HK-2 (cell line): ENCODE data around the gene HSPB1.
"Not testable (repeated sequence)": the region's sequence is repeated elsewhere in the genome, so short reads cannot be mapped to it uniquely, and the experiment has no call there.

Experiments
- DNase-seq: peaks from one replicate; pipeline ENCODE4 v3.0.0-alpha.2; 2018; ENCODE audit not compliant: unreplicated experiment

The HSPB1 gene

DNA sequence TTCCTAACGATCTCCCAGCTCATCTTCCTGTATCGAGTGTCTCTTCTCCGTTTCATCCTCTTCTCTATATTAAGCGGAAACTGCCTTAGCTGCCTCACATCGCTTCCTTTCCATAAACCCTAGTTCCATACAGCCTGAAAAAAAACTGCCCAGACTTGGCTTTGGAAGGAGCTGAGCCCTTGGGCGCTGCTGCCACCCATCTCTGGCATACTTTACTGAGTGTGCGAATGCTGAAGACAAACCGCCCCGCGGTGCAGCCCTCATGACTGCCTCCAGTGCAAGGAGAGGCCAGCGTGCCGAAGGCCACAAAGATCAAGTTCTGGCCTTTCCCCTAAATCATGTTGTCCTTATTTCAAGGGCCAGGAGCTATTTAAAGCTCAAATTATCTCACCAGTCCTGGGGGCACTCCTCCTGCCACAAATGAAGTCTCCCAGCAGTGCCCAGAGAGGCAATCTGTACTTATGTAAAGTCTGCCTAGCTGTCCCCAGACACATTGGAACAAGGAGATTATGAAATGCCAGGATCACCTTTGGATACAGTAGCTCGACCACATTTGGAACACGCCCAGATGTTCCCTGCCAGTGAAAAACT, 31.1 kb downstream of the HSPB1 start:
- no peak for DNase-seq

DNA sequence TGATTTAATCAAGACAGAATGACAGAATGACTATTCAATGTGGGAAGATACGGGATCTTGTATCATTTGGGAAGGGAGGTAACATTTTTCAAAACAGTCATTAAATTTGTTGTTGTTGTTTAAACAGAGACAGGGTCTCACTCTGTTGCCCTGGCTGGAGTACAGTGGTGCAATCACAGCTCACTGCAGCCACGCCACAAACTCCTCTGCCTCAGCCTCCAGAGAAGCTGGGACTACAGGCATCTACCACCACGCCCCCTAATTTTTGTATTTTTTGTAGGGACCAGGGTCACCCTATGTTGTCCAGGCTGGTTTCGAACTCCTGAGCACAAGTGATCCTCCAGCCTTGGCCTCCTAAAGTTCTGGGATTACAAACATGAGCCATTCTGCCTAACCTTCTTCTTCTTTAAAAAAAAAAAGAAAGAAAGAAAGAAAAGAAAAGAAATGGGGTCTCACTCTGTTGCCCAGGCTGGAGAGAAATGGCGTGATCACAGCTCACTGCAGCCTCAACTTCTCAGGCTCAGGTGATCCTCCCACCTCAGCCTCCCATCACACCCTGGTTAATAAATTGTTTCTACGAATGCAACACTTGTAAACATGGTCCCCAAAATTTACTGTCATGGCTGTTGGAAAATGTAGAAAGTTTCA, 32.0 kb downstream of the HSPB1 start:
- DNase-seq, result no peak

DNA sequence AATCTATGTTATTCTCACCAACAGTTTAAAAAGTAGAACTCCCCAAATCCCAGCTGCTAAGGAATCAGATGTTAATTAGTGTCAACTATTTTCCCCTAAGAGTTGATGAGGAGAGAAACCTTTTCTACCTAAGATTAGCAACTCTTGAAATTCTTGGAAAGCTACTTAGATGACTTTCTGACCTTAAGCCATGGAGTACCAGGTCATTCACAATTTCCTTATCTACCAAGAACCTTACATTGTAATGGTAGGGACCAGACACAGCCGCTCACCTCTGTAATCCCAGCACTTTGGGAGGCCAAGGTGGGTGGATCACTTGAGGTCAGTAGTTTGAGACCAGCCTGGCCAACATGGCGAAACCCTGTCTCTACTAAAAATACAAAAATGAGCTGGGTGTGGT, 32.9 kb downstream of the HSPB1 start:
- not testable (repeated sequence) for DNase-seq

DNA sequence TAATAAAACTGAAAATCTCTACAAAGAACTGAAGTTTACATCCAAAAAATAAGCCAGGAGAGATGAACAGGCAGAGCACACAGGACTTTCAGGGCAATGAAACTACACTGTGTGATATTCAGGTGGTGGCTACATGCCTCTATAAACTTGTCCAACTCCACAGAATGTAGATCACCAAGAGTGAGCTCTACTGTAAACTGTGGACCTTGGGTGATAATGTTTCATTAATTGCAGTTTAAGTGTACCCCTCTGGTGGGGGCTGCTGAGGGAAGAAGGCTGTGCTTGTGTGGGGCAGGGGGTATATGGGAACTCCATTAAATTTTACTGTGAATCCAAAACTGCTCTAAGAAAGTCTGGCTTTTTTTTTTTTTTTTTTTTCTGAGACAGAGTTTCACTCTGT, 33.6 kb downstream of the HSPB1 start:
- no peak for DNase-seq

DNA sequence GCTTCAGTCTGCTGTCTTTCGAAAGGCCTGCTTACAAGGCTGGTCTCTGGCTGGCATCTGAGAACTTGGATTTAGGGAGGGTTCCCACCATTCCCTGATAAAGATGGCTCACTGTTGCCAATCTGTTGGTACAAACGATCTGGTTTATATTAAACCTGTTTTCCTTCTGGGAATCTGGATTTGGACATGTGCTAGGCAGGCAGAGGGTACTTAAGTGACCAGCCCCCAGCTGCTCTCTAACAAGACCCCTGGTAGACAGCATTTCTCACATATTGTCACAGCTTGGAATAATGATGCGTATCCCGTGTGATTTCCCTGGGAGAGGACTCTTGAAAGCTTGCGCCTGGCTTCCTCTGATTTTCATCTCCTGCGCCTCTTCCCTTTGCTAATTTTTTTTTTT, 34.7 kb downstream of the HSPB1 start:
- no peak for DNase-seq

DNA sequence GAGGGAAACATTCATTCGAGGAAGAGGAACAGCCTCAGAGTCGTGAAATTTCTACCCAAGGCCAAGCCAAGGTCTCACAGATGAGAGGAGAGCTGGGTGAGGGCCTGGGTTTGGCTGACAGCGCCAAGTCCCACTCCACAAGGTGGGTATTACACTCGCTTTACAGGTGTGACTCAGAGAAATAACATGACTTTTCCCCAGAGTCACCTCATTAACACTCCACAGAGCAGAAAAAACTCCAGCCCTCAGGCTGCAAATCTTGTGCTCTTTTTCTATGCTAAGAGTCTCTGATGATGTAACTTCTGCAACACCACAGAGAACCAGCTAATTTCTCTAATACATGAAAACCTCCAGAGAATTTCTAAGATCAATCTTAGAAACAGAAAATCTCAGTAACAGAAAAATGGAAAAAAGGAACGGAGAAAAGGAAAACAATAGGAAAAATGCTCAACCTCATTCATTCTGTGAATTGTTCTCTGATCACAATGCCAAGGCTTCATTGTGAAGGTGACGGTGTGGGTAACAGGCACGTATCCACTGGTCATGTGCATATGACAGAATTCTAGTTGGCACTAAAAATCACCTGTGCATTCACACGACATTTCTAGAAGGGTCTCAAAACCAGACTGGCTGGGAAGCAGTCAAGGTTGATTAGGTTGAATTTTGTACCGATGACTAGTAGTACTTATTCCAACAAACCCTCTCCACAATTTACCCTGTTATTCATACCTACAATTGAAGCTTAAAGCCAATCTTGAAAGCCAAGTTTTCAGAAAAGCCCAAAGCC, 36.0 kb downstream of the HSPB1 start:
- no peak for DNase-seq

DNA sequence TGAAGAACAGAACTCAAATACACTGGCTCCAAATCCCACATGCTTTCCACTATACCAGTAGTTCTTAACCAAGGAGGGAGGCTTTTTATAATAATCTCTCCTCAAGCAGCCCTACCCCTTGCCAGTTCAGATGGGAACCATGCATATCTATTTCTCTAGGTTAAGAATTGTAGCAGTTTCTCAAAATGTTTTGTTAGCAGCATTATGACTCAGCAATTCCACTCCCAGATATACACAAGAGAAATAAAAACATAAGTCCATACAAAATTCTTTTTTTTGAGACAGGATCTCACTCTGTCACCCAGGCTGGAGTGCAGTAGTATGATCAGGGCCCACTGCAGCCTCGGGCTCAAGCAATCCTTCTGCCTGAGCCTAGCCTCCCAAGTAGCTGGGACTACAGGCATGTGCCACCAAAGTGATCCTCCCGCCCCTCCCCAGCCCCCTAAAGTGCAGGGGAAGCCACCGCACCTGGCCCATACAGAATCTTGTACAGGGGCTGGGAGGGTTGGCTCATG, 38.2 kb downstream of the HSPB1 start:
- DNase-seq, result no peak

DNA sequence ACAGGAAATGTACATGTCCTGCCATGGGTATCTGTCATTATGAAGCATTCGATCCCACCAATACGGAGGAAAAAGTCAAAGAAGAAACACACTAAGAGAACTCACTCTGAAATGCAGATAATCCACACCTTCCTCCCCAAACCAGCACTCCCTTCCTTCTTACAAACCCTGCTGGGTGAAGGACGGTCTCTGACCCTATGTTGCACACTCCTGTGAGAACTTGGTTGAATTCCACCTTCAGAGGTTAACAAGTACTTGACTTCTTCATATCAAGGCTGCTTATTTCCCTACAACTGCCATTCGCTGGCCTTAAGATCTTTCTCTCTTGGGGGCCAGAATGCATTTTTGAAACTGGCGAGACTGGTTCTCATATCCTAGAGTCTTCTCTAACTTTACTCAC, 39.7 kb downstream of the HSPB1 start:
- DNase-seq, result no peak

DNA sequence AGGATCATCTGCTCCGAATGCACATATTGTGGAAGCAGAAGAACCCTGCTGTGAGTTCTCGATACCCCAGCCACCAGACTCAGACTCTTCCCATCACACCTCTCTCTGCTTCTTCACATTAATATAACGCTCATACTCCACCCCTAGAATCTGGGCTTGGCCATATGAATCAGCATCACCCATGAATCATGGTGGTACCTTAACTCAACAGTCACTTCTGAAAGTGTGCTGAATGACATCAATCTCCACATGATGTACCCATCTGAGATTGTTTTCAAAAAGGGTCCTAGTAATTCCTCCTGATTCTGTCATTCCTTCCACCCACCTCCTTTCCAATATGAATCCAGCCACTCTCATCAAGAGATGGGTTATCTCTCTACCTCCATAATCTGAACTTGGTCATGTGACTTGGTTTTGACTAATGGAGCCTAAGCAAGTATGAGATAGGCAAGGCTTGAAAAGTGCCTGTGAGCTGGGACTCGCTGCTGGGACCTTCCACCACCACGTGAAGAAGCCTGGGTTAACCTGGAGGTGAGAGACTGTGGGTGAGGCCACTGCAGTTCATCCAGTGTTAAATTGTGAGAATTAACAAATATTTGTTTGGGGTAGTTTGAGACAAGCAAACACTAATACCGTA, 40.9 kb downstream of the HSPB1 start:
- DNase-seq, result no peak

DNA sequence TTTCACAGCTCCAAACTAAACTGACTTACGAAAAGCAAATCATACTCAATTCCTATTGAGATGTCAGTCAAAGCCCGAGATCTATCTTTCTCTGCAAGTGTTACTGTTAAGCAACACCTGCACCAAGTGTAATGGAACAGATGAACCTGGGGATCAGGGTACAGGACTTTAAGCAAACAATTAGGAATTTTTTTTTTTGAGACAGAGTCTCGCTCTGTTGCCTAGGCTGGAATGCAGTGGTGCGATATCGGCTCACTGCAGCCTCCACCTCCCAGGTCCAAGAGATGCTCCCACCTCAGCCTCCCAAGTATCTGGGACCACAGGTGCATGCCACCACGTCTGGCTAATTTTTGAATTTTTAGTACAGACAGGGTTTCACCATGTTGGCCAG, 41.5 kb downstream of the HSPB1 start:
- no peak for DNase-seq

DNA sequence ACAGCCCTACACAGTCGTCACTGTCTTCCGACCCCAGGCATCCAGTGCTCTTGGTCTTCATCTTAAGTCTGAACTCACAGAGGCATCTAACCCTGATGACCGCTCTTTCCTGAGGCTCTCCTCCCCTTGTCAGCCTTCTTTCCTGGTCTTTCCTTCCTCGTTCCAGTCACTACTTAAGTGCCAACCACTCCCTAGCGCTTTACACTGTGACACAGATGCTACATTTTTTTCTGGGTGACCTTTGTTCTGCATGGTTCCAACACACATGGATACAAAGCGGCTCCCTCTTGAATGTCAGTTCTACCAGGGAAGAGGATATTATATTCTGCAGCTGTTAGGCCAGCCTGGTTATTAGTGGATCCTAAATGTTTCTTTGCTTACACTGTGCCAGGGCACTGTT, 43.6 kb downstream of the HSPB1 start:
- DNase-seq, result no peak

DNA sequence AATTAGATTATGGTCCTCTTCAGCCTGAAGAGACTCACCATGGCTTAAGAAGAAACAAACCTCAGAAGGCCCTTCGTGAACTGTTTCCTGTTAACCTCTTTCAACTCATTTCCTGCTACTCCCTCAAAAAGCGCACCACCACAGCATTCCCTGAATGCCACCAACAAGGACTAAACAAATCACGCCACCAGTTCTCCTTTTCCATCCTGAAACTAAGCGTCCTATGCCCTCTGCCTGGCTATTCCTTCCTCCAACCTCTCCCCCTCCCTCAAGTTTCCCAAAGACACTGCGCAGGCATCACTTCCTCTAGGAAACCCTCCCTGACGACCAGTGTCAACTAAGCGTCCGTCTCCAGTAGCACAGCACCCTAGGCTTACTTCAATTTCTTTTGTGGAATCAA, 44.3 kb downstream of the HSPB1 start:
- DNase-seq, result no peak

DNA sequence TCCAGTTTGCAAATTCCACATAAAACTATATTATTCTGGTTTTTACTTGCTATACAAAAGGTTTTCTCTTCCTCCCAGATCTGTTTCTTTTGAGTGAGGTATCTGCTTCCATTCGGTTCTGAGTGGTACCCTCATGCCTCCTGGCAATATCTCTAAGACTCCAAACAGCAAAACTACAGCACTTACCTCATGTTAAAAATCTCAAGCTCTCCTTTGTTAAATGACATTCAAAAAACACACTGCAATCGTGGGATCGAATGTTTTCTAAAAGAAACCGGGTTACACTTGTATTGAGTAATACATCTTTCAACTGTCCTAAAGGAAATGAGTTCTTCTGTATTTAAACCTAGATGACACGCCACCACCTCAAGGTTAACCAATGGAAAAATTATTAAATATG, 45.2 kb downstream of the HSPB1 start:
- DNase-seq, result no peak

DNA sequence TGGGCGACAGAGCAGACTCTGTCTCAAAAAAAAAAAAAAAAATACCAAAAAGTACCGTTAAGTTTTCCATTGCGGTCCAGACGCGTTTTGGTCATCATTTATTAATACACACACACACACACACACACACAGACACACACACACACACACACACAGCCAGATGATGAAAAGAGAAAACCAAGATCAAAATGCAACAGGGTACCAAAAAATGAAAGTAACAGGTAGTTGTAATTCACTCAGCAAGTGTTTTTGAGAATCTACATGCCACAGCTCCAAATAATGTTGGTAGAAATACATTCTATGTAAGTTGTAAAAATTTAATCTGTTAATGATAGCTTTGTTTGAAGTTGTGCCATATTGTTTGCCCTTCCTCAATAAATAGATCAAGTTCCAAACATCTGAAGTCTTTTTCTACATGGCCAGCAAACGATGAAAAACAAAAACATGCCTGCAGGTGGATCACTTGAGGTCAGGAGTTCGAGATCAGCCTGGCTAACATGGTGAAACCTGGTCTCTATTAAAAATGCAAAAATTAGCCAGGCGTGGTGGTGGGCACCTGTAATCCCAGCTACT, 46.9 kb downstream of the HSPB1 start:
- DNase-seq, result no peak

DNA sequence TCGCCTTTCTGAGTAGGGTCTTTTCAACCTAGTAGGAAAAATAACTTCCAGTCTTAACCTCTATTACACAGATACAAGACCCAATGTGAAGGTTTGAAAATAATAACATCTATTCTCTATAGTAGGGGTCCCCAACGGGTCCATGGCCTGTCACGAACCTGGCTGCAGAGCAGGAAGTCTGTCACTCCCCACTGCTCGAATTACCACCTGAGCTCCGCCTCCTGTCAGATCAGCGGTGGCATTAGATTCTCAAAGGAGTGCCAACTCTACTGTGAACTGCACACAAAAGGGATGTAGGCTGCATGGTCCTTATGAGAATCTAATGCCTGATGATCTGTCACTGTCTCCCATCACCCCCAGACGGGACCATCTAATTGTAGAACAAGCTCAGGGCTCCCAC, 48.9 kb downstream of the HSPB1 start:
- no peak for DNase-seq

DNA sequence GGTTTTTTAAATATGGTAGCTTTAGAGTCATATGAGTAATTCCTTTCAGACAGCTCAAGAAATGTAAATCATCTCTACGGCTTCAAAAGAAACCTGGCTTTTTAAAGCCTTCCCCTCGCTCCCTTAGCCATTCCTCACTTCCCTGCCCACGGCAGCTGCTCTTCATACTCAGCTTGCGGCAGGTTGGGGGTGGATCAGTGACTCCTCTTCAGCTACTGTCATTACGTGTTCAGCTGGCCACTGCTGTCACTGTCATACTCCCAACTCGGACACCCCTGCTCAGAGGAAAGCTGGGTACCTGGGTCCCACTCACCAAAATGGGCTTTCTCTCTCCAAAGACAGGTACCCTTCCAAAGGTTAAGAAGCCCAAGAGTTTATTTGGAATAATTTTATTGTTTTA, 49.7 kb downstream of the HSPB1 start:
- DNase-seq, result no peak

DNA sequence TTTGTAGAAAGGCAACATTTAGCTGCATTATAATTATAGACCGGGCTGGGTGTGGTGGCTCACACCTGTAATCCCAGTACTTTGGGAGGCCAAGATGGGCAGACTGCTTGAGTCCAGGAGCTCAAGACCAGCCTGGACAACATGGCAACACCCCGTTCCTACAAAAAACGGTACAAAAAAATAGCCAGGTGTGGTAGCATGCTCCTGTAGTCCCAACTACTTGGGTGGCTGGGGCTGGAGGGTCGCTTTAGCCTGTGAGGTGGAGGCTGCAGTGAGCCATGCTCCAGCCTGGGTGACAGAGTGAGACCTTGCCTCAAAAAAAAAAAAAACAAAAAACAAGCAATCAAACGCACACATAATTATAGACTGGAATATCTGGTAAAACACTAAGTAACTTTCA, 51.3 kb downstream of the HSPB1 start:
- DNase-seq, result no peak
